ENCODE data around the gene ABCC1. TPM values are rescaled to one million over a fixed set of nuclear protein-coding genes. Genes with fewer than 3 reads are reported as not detected.

The ABCC1 gene
- total RNA-seq, 1 donor from 2014 or later, result 49.8 TPM

DNA sequence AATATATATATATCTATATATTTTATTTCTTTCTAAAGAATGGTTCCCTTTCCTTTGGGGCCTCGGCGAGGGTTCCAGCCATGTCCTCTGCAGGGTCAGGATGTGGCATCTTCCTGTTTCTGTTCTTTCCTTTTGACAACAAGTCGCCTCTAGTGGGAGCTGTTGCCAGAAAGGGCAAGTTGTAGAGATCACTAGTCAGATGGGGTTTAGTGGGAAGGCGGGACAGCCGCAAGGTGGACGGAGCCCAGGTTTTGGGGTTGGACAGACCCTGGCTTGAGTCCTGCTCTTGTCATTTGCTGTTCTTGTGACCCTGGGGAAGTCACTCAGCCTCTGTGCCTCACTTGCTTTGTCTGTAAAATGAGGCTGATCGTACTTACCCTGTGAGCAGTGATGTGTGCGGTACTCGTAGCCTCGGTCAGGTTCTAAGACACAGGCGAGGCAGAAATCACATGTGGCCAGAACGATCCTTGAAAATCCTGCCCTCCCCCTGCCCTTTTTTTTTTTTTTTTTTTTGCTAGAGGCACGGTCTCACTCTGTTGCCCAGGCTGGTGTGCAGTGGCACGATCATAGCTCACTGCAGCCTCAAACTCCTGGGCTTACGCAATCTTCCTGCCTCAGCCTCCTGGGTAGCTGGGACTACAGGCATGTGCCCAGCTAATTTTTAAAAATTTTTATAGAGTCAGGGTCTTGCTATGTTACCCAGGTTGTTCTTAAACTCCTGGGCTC lies 193.8 kb downstream of the ABCC1 start:
- TF ChIP-seq, protein P1, sequence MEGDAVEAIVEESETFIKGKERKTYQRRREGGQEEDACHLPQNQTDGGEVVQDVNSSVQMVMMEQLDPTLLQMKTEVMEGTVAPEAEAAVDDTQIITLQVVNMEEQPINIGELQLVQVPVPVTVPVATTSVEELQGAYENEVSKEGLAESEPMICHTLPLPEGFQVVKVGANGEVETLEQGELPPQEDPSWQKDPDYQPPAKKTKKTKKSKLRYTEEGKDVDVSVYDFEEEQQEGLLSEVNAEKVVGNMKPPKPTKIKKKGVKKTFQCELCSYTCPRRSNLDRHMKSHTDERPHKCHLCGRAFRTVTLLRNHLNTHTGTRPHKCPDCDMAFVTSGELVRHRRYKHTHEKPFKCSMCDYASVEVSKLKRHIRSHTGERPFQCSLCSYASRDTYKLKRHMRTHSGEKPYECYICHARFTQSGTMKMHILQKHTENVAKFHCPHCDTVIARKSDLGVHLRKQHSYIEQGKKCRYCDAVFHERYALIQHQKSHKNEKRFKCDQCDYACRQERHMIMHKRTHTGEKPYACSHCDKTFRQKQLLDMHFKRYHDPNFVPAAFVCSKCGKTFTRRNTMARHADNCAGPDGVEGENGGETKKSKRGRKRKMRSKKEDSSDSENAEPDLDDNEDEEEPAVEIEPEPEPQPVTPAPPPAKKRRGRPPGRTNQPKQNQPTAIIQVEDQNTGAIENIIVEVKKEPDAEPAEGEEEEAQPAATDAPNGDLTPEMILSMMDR (IDR thresholded peaks at IDR 0.05), result no peak
- no peaks in the 10 kb centered on the region for H3K27me3 Mint-ChIP-seq
- peaks cover 58% of the 10 kb centered on the region for H3K36me3 Mint-ChIP-seq (ENCODE audit: low read depth)
- DNase-seq (no peak), ATAC-seq (ENCODE audit: low read depth) (no peak)
- H3K4me3 Mint-ChIP-seq, result no peak overlapping the region
- POLR2A ChIA-PET, result interaction anchor here (0.5 kb wide), 1 partner anchor 492 kb away, joined by 5 read pairs; no protein-coding TSS in a partner anchor
- peaks cover 11% of the 10 kb centered on the region for H3K4me1 Mint-ChIP-seq
- intact Hi-C loops (cut with micrococcal nuclease), result no loop called here
- CTCF ChIA-PET, result no interaction called here
- no peak overlapping the region for H3K27ac Mint-ChIP-seq
- no peaks in the 10 kb centered on the region for H3K9me3 Mint-ChIP-seq

DNA sequence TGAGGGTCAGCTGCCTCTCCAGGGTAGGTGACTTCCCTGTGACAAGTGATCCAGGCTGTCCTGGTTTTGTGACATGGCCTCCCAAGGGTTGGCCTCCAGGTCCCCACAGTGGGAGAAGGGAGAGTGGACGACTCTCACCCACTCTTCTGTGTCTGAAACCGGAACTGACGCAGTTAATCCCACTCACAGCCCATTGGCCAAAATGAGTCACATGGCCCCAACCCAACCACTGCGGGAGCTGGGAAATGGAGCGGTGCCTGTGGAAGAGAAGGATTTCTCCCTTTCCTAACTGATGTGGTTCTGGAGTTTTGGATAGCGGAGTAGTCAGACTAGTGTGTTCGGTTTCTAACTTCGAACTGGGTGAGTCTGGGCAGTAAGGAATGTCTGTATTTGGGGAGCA lies 194.5 kb downstream of the ABCC1 start:
- CTCF ChIA-PET, result no interaction called here

DNA sequence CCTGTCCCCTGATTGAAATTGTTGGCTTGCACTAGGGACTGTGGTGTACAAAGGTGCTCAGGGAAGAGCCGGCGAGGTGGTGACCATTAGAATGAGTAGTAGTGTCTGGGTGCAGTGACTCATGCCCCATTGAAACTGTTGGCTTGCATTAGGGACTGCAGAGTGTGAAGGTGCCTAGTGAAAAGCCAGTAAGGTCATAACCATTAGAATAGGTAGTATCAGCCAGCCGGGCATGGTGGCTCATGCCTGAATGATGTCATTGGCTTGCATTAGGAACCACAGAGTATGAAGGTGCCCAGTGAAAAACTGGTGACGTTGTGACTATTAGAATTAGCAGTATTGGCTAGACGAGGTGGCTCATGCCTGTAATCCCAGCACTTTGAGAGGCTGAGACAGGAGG lies 195.0 kb downstream of the ABCC1 start:
- Mint-ChIP-seq H3K9me3 (no peaks in the 10 kb centered on the region), H3K4me3 (no peak overlapping the region), H3K27ac (no peak overlapping the region), H3K27me3 (no peaks in the 10 kb centered on the region), H3K36me3 (ENCODE audit: low read depth) (peaks cover 49% of the 10 kb centered on the region), H3K4me1 (peaks cover 11% of the 10 kb centered on the region)
- TF ChIP-seq, protein P1 (IDR thresholded peaks at IDR 0.05), result no peak
- DNase-seq (no peak), ATAC-seq (ENCODE audit: low read depth) (no peak)
- POLR2A ChIA-PET, result no interaction called here
- CTCF ChIA-PET, result no interaction called here
- intact Hi-C loops (cut with micrococcal nuclease), result no loop called here

More for the DNA sequence above, 194.5 kb downstream of the ABCC1 start:
- no peak for ATAC-seq (ENCODE audit: low read depth)
- H3K4me3 Mint-ChIP-seq, result no peak overlapping the region
- no peak for DNase-seq
- no peak overlapping the region for H3K27ac Mint-ChIP-seq
- peaks cover 11% of the 10 kb centered on the region for H3K4me1 Mint-ChIP-seq
- no peaks in the 10 kb centered on the region for H3K9me3 Mint-ChIP-seq
- POLR2A ChIA-PET, result no interaction called here
- no peaks in the 10 kb centered on the region for H3K27me3 Mint-ChIP-seq
- TF ChIP-seq, protein P1 (IDR thresholded peaks at IDR 0.05), result no peak
- peaks cover 50% of the 10 kb centered on the region for H3K36me3 Mint-ChIP-seq (ENCODE audit: low read depth)
- intact Hi-C loops (cut with micrococcal nuclease), result no loop called here

DNA sequence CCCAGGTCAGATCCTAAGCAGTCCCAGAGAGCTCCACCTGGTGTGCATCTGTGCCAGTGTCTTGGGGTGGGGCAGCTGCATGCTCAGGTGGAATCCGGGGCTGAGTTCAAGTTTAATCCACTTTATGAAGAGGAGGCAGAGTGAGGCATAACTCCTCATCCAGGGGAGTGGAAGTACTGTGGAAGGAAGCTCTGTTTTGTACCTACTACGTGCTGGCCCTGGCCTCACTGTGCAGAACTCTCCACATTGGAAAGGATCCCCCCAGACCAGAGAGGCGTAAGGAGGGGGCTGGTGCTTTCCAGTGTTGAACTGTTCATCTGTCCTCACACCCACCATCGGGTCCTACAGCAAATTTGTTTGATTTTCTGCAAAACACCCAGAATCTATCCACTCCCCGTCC lies 195.9 kb downstream of the ABCC1 start:
- H3K4me3 Mint-ChIP-seq, result no peak overlapping the region
- H3K27me3 Mint-ChIP-seq, result no peaks in the 10 kb centered on the region
- H3K4me1 Mint-ChIP-seq, result peaks cover 11% of the 10 kb centered on the region
- DNase-seq (no peak), ATAC-seq (ENCODE audit: low read depth) (no peak)
- no peaks in the 10 kb centered on the region for H3K9me3 Mint-ChIP-seq
- TF ChIP-seq, protein P1 (IDR thresholded peaks at IDR 0.05), result no peak
- H3K27ac Mint-ChIP-seq, result no peak overlapping the region
- H3K36me3 Mint-ChIP-seq (ENCODE audit: low read depth), result peaks cover 41% of the 10 kb centered on the region
- CTCF ChIA-PET, result no interaction called here
- intact Hi-C loops (cut with micrococcal nuclease), result no loop called here
- POLR2A ChIA-PET, result no interaction called here

DNA sequence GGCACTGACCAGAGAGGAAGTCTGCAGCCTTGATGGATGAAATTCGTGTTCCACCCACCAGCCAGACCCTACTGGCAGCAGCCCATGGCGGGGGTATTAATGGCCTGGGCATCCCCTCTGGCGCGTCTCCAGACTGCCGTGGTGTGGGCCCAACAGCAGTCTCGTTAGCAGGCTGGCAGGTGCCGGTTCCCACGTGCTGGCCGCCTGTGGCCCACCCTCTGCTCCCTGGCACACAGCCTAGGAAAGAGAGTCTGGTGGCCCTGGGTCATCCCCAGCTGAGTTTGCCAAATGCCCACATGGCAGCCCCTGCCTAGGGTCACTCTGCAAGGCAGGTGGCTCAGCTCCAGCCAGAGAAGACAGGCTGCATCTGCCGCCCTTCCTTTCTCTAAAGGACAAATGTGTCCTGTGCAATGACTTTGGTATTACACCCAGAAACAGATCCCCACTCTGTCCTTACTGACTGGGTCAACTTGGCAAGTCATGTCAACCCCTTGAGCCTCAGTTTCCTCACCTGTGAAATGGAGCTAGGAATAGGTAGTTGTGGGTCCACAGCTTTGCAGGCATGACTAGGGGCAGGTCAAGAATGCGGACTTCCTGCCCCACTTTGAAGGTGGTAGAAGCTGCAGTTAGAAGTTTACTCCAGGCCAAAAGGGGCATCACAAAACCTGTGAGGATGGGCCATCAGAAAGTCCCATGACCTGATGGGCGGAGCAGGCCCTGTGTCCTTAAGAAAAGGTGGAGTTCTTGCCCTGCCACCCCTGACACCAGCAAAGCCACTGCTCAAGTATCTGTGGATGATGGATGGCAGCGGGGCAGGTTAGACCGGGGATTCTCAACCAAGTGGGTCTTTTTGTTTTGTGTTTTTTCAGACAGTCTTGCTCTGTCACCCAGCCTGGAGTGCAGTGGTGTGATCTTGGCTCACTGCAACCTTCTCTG lies 197.2 kb downstream of the ABCC1 start:
- TF ChIP-seq, protein P1 (IDR thresholded peaks at IDR 0.05), result no peak
- ATAC-seq (ENCODE audit: low read depth), result no peak
- H3K4me3 Mint-ChIP-seq, result no peak overlapping the region
- H3K27me3 Mint-ChIP-seq, result no peaks in the 10 kb centered on the region
- intact Hi-C loops (cut with micrococcal nuclease), result no loop called here
- ChIA-PET CTCF (interaction anchor here (0.8 kb wide), 1 partner anchor 269 kb away, joined by 3 read pairs; no protein-coding TSS in a partner anchor), POLR2A (no interaction called here)
- peaks cover 28% of the 10 kb centered on the region for H3K36me3 Mint-ChIP-seq (ENCODE audit: low read depth)
- H3K27ac Mint-ChIP-seq, result no peak overlapping the region
- no peak for DNase-seq
- H3K4me1 Mint-ChIP-seq, result peaks cover 4% of the 10 kb centered on the region
- no peaks in the 10 kb centered on the region for H3K9me3 Mint-ChIP-seq

Measured in activated B cell treated with CpG ODN at 0.5 μM for 24 hours (primary cell).